T1000 (cell line): ENCODE measurements around the gene CAMK2B.
A peak's percentile ranks its signal among the peaks of the same experiment; 100 is the strongest.

Experiments
- DNase-seq: peaks from one replicate; lab custom pipeline; 2025; ENCODE audit warnings: mixed read lengths; lab: John Stamatoyannopoulos, UW

Gene CAMK2B

DNA sequence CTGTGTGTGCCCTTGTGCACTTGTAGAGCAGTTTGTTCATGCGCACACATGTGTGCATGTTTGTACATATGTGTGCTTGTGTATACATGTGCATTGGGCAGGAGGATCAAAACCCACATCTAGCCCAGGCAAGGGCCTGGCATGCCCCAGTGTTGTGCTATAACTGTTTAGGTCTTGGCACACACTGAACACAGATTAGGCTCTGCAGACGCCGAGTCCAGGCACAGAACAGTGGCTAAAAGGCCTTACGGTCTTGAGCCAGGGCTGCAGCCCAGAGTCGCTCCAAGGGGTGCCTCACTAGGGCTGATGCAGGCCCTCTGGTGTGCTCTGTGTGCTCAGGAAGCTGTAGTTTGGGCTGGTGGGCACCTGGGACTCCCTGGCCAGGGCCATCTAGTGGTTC, 68.9 kb downstream of the CAMK2B start:
- DNase-seq = no peak

GRCh38 chr7:44251881-44252280, 73.5 kb downstream of the CAMK2B start:
- DNase-seq = no peak

- DNase-seq = no peak
These were observed 74.1 kb downstream of the CAMK2B start for GRCh38 chr7:44251269-44251668.

DNA sequence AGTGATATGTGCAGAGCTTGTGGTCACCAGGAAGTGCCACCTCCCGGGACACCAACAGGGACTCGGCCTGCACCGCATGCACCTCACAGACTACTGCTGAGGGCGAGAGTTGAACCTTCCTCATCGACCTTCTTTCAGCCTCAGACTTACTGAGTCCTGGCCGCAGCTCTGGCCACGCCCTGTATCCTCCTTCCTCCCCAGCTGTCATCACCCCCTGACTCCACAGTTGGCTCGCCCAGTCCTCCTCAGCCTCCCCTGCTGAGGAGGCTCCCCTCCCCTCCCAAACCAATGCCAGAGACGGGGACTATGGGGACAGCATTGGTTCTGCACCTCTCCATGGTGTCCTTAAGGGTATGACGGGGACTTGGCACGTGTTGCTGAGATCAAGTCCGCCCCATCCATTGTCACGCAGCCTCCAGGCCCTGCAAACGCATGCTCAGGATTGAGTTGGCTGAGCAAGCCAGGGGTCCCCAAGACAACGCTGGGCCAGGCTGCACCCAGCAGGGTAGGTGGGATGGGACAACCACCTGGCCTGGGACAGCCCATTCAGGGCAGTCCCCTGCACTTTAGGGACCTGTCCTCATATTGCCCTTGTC, 75.7 kb downstream of the CAMK2B start:
- no peak for DNase-seq

DNA sequence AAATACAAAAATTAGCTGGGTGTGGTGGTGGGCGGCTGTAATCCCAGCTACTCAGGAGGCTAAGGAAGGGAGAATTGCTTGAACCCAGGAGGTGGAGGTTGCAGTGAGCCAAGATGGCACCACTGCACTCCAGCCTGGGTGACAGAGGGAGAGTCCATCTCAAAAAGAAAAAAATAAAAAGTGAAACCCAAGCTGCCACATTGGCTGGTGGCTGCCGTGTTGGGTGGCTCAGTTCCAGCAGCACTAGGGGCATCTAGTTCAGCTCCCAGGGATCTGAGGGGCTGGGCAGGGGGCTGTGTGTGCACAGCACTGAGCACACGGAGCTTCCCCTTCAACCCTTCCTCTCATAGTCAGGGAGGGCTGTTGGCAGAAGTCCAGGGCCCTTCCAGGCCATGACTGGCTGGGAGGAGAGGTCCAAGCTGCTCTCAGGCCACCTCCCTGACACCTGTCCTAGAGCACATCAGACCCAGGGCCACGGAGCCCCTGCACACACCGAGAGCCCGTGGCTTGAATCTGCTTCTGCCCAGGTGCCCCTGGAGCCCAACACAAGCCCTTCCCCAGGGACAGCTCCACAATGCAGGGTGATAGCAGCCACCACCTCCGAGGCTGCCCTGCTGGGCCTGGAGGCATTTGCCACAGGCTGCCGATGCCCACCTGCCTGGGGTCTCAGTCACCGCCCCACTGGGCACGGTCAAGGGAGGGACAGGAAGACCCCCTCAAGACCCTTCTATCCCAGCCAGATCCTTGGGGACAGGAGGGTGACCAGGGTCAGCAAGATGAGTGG, 77.3 kb downstream of the CAMK2B start:
- DNase-seq = no peak

DNA sequence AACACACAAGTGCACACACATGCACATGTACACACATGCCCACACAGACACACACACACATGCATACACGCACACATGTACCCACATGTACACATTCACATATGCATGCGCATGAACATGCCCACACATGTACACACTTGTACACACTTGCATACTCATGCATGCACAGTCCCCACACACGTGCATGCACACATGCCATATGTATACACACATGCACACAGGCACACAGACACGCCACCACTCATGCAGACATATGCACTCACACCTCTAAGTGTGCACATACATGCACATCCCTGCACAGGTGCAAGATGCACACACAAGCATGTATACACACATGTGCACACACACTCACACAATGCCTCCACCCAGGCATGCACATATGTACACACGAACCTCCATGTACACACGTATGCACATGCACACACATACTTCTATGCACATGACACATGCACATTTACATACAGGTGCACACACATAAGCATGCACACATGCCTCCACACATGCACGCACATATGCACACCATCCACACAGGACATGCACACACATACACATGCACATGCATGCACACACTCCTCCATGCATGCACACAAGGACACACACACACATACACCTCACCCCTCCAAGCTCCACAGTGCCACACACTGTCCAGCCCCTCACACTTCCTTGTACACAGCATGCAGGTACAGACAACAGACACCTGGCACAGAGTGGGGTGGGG, 78.8 kb downstream of the CAMK2B start:
- DNase-seq = no peak

DNA sequence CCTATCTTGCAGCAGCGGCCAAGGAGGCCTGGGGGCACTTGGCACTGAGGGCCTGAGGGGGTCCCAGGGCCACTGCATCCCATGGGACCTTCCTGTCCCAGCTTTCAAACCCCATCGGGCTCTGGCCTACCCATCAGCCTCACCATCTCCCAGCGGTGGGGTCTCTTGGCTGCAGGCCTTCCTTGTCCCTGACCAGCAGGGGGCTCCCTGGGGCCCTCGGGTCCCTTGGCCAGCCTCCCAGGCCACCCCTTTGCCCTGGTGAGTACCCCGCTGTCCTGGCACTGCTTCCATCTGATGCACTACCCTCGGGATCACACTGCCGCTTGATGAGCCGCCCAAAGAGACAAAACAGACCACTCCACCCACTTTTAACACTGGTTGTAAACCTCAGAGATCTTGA, 81.1 kb downstream of the CAMK2B start:
- no peak for DNase-seq

GRCh38 chr7:44242091-44242490, 83.3 kb downstream of the CAMK2B start:
- no peak for DNase-seq

DNA sequence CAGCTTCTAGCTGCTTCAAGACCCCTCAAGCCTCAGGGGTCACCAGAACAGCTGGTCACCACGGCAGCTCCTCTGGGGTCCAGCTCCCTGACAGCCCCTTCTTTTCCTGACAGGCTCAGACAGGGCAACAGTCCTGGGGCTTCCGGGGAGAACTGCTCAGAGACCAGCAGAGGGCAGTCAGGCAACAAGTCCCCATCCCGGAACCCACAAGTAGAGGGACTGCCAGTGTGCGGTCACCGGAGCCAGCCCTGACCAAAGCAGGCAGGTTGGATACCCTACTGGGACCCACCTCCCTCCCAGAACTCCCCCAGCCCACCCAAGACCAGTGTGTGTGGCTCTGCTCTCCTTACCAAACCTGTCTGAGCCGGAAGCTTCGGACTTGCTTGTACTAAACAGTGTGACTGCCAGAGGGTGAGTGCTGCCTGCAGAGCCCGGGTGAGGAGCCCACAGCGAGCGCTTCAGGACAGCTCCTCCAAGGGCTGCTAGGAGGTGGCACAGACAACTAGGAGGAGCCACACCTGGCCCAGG, 84.3 kb downstream of the CAMK2B start:
- DNase-seq = peak; percentile 25

- no peak for DNase-seq
These were observed 85.0 kb downstream of the CAMK2B start for GRCh38 chr7:44240376-44240775.

- no peak for DNase-seq
These were observed 86.0 kb downstream of the CAMK2B start for GRCh38 chr7:44239361-44239760.

DNA sequence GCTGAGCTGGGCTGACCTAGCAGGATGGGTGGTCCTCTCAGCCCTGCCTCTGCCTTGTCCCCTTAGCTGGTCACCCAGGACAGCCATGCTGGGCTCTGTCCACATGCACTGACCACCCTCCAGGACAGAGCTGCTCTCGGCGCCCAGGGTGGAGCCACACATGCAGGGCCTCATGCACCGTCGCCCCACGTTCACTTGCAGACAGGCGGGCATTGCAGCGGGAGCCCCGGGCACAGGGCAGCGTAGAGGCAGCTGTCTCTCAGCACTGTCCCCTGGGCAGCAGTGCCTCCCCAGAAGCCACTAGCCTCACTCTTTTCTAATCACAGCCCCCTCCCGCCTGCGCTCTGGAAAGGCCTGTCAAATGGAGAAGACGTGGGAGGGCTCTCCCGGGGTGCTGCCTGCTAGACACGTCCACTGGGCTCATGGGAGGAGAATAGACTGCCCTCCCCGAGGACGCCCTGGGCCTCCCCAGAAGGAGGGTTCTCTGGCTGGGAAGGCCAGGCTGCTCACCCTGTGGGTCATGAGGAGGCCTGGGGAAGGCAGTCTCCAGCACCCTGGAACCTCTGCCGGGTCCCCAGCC, 87.2 kb downstream of the CAMK2B start:
- no peak for DNase-seq

- DNase-seq = no peak
These were observed 87.7 kb downstream of the CAMK2B start for GRCh38 chr7:44237696-44238095.

GRCh38 chr7:44236333-44236728, 89.1 kb downstream of the CAMK2B start:
- no peak for DNase-seq

GRCh38 chr7:44235582-44236332, 89.6 kb downstream of the CAMK2B start:
- no peak for DNase-seq

GRCh38 chr7:44235066-44235465, 90.3 kb downstream of the CAMK2B start:
- DNase-seq = no peak

- no peak for DNase-seq
These were observed 92.3 kb downstream of the CAMK2B start for GRCh38 chr7:44232901-44233715.

DNA sequence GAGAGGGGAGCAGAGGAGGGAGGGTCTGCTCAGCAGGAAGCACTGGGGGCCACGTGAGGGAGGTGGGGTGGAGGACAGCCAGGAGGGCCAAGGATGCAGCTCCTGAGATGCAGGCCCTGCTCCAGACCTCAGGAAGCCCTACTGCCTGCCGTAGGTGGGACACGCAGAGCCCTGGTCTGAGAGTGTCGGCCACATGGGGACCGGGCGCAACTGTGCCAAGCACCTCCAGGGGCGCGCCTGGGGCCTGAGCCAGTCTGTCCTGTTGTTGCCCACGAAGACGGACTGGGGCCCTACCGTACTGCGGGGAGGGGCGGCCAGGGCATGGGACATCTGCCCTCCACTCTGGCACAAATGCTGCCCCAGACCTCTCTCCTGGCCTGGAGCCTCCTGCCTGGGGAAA, 93.0 kb downstream of the CAMK2B start:
- DNase-seq = no peak

DNA sequence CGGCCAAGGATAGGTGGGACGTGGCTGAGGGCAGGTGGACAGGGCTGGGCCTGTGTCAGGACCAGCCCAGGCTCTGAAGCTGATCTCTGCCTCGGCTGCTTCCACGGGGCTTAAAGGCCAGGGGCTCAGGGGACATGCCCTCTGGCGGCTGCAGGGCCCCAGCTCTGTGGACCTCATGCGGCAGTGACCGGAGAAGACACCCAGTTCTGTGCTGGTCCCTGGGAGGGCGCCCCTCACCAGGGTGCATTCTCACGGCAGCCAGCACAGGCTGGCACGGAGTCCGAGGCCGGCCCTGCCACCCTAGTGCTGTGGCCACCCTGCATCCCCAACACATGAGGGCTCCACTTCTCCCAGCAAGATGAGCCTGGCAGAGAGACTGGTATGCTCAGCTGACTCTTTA, 94.3 kb downstream of the CAMK2B start:
- no peak for DNase-seq

- DNase-seq = no peak
These were observed 95.1 kb downstream of the CAMK2B start for GRCh38 chr7:44230286-44230685.

- DNase-seq = no peak
These were observed 95.8 kb downstream of the CAMK2B start for GRCh38 chr7:44229546-44230105.
